Activated CD4-positive, alpha-beta memory T cell treated with anti-CD3 and anti-CD28 coated beads, Interleukin-2, amount 10 ng/mL, durations not matched to agents 7 days and 5 days (primary cell): ENCODE data around the gene MAP3K8. TPM values are rescaled to one million over a fixed set of nuclear protein-coding genes. Genes with fewer than 3 reads are reported as not detected.
"Not testable (repeated sequence)": the region's sequence is repeated elsewhere in the genome, so short reads cannot be mapped to it uniquely, and the experiment has no call there.

Source experiments
- CTCF ChIA-PET: fragments of 350-600 bp; sonication (Branson Sonifier 250); formaldehyde crosslinking; loops from one replicate; lab custom pipeline; 2021; ENCODE audit warnings: antibody characterized with exemption, inconsistent platforms; lab: Charles Lee
- POLR2A ChIA-PET: fragments of 350-600 bp; sonication (Branson Sonifier 250); formaldehyde crosslinking; loops from one replicate; lab custom pipeline; 2021; ENCODE audit warnings: antibody characterized with exemption; lab: Charles Lee
- DNase-seq: peaks from one replicate; pipeline ENCODE4 v3.0.0-alpha.2; 2020
- H3K27ac Mint-ChIP-seq: one replicate; pipeline ENCODE4 v1.8.0; 2021; ENCODE audit warnings: mild to moderate bottlenecking, mixed read lengths
- H3K27me3 Mint-ChIP-seq: one replicate; pipeline ENCODE4 v1.8.0; 2021; ENCODE audit warnings: mixed read lengths
- H3K36me3 Mint-ChIP-seq: one replicate; pipeline ENCODE4 v1.8.0; 2021; ENCODE audit warnings: low read depth, mixed read lengths
- H3K4me1 Mint-ChIP-seq: one replicate; pipeline ENCODE4 v1.8.0; 2021; ENCODE audit warnings: mixed read lengths
- H3K4me3 Mint-ChIP-seq: one replicate; pipeline ENCODE4 v1.8.0; 2021; ENCODE audit warnings: mild to moderate bottlenecking, mixed read lengths
- H3K9me3 Mint-ChIP-seq: one replicate; pipeline ENCODE4 v1.8.0; 2021; ENCODE audit warnings: mixed read lengths
- total RNA-seq, 2 experiments: library from RNA; stranded (reverse); gene quantifications; one replicate each; pipeline ENCODE4 v1.2.3, GENCODE V29; 2021

The MAP3K8 gene
- total RNA-seq, 2 experiments from 2014 or later = 39.5 to 40.3 TPM

DNA sequence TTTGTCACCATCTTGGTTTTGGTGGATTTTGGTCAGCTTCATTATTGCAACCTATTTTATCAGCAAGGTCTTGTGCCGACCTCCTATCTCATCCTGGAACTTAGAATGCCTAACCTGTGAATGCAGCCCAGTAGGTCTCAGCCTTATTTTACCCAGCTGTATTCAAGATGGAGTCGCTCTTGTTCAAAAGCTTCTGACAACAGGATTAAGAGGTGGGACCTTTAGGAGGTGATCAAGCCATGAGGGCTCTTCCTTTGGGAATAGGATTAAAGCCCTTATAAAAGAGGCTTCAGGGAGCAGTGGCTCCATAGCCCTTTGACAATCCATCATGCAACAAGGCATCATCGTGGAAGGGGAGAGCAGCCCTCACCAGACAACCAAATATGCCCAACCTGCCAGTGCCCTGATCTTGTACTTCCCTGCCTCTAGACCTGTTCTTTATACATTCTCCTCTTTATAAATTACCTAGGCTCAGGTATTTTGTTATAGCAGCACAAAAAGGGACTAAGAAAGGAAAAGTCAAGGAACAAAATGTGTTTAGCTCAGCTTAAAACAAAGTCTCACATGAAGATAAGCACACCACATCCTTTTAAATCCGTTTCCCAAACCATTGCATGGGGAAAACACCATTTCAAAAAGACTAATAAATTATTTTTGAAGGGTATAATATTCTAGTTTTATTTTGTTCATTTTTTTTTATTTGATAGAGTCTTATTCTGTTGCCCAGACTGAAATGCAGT lies 8.5 kb upstream of the MAP3K8 start:
- CTCF ChIA-PET = interaction anchor here (0.9 kb wide), 1 partner anchor 12 kb away, joined by 4 read pairs; no protein-coding TSS in a partner anchor

DNA sequence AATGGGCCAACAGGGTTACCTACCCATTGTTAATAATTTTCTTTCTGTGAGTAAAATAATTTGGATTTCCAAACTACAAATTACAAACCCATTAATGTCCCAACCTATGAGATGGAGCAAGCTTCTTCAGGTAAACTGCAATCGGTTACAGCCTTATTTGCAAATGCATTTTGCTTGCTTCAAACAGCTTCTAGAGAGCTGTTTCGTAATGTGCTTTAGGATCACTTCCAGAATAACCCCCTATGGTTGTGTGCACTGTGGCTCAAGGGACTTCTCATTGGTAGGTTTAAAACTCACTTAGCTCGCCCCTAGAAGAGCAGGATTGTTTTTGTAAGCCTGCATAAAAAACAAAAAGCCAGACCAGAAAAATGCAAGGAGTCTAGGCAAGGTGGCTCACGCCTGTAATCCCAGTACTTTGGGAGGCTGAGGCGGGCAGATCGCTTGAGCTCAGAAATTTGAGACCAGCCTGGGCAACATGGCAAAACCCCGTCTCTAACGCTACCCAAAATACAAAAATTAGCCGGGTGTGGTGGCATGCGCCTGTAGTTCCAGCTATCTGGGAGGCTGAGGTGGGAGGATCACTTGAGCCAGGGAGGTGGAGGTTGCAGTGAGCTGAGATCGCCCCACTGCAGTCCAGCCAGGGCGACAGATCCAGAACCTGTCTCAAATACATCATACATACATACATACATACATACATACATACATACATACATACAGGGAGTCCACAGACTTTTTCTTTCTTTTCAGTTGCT lies 3.3 kb upstream of the MAP3K8 start:
- peak overlapping the region; percentile 62 for H3K27ac Mint-ChIP-seq

More for the DNA sequence above, 8.5 kb upstream of the MAP3K8 start:
- no peak for DNase-seq
- POLR2A ChIA-PET = no interaction called here
- Mint-ChIP-seq H3K36me3 (no peaks in the 10 kb centered on the region), H3K4me1 (peaks cover 44% of the 10 kb centered on the region), H3K27me3 (no peaks in the 10 kb centered on the region), H3K4me3 (no peak overlapping the region), H3K9me3 (no peaks in the 10 kb centered on the region), H3K27ac (no peak overlapping the region)

DNA sequence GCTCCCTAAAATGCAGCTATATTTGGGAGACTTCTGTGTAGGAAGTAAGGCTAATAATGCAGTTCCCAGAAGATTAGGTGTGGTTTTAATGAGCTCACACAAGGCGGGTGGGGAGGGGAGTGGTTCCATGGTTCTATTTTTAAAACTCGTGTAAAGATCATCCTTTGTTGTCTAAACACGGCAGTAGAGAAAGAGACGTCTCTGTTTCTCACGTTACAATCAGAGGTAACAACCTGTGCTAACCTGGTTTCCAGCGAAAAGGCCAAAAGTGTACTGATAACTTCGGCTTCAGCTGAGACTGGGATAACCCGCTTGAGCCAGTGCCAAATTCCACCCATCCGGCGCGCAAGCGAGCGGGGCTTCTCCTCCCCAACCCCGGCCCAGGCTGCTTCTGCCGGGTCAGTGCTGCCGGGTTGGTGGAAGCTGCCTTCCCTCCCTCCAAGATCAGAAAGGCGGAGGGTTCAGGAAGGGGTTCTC lies 2.5 kb upstream of the MAP3K8 start:
- H3K4me1 Mint-ChIP-seq = peaks cover 53% of the 10 kb centered on the region
- no peak for DNase-seq
- POLR2A ChIA-PET = interaction anchor here (6.8 to 10.5 kb wide), 2 partner anchors 12 to 99 kb away, joined by 68 to 106 read pairs; no protein-coding TSS in a partner anchor
- peak overlapping the region; percentile 26 for H3K4me3 Mint-ChIP-seq
- H3K9me3 Mint-ChIP-seq = no peaks in the 10 kb centered on the region
- peaks cover 22% of the 10 kb centered on the region for H3K36me3 Mint-ChIP-seq
- H3K27ac Mint-ChIP-seq = peak overlapping the region; percentile 62
- no peaks in the 10 kb centered on the region for H3K27me3 Mint-ChIP-seq
- CTCF ChIA-PET = interaction anchor here (0.9 to 3.1 kb wide), 4 partner anchors 11 to 160 kb away, joined by 3 to 11 read pairs (median 6); no protein-coding TSS in a partner anchor

More for the DNA sequence above, 3.3 kb upstream of the MAP3K8 start:
- ChIA-PET CTCF (interaction anchor here (0.6 to 3.1 kb wide), 7 partner anchors 11 to 160 kb away, joined by 3 to 11 read pairs (median 4); no protein-coding TSS in a partner anchor), POLR2A (interaction anchor here (1.2 to 10.5 kb wide), 3 partner anchors 11 to 100 kb away, joined by 3 to 106 read pairs (median 68); no protein-coding TSS in a partner anchor)
- Mint-ChIP-seq H3K36me3 (peaks cover 19% of the 10 kb centered on the region), H3K27me3 (no peaks in the 10 kb centered on the region), H3K9me3 (no peaks in the 10 kb centered on the region), H3K4me1 (peaks cover 49% of the 10 kb centered on the region), H3K4me3 (peak overlapping the region; percentile 26)
- DNase-seq = no peak

- H3K4me1 Mint-ChIP-seq = peaks cover 54% of the 10 kb centered on the region
- DNase-seq = no peak
- H3K36me3 Mint-ChIP-seq = peaks cover 34% of the 10 kb centered on the region
- CTCF ChIA-PET = interaction anchor here (0.6 to 7.2 kb wide), 4 partner anchors 12 to 99 kb away, joined by 3 to 67 read pairs (median 5); no protein-coding TSS in a partner anchor
- peak overlapping the region; percentile 85 for H3K4me3 Mint-ChIP-seq
- no peaks in the 10 kb centered on the region for H3K9me3 Mint-ChIP-seq
- POLR2A ChIA-PET = interaction anchor here (1.1 to 10.5 kb wide), 5 partner anchors 13 to 98 kb away, joined by 3 to 106 read pairs (median 44); no protein-coding TSS in a partner anchor
- H3K27me3 Mint-ChIP-seq = no peaks in the 10 kb centered on the region
- peak overlapping the region; percentile 84 for H3K27ac Mint-ChIP-seq
Observed at GRCh38 chr10:30432622-30433305, 1.2 kb upstream of the MAP3K8 start.

DNA sequence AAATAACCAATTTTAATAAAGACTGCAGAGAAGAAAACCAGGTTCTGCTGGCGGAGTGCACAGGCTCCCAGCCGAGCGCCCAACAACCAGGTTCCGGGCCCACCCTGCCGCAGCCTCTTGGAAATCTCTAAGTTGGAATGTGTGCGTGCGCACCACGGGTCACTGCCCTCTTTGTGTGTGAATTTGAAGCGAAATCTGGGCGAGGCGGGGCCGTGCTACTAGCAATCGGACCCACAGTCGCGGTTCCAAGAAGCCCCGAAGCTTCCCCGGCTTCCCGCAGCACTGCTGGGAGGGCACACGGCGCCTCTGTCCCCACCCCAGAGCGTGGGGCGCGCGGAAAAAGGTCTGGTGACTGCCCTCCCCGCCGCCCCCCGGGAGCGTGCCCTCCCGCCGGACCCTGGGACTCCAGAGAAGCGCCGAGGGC lies 666 bp upstream of the MAP3K8 start:
- Mint-ChIP-seq H3K27me3 (no peaks in the 10 kb centered on the region), H3K36me3 (peaks cover 39% of the 10 kb centered on the region), H3K4me1 (peaks cover 54% of the 10 kb centered on the region), H3K4me3 (peak overlapping the region; percentile 85), H3K9me3 (no peaks in the 10 kb centered on the region), H3K27ac (peak overlapping the region; percentile 84)
- ChIA-PET CTCF (interaction anchor here (0.6 to 7.2 kb wide), 5 partner anchors 13 to 158 kb away, joined by 3 to 67 read pairs (median 4); no protein-coding TSS in a partner anchor), POLR2A (interaction anchor here (1.1 to 10.5 kb wide), 7 partner anchors 14 to 103 kb away, joined by 3 to 106 read pairs (median 6); no protein-coding TSS in a partner anchor)
- peak; percentile 63 for DNase-seq

GRCh38 chr10:30434273-30435072 lies 489 bp downstream of the MAP3K8 start:
- H3K27ac Mint-ChIP-seq = peak overlapping the region; percentile 76
- H3K9me3 Mint-ChIP-seq = no peaks in the 10 kb centered on the region
- peak overlapping the region; percentile 85 for H3K4me3 Mint-ChIP-seq

GRCh38 chr10:30435073-30435422 lies 1.1 kb downstream of the MAP3K8 start:
- peak overlapping the region; percentile 76 for H3K27ac Mint-ChIP-seq
- ChIA-PET CTCF (interaction anchor here (7.2 kb wide), 1 partner anchor 97 kb away, joined by 67 read pairs; no protein-coding TSS in a partner anchor), POLR2A (interaction anchor here (0.6 to 10.5 kb wide), 6 partner anchors 11 to 1944 kb away, joined by 3 to 106 read pairs (median 24); no protein-coding TSS in a partner anchor)
- no peaks in the 10 kb centered on the region for H3K27me3 Mint-ChIP-seq
- no peak for DNase-seq
- peak overlapping the region; percentile 85 for H3K4me3 Mint-ChIP-seq
- H3K4me1 Mint-ChIP-seq = peaks cover 62% of the 10 kb centered on the region
- peaks cover 55% of the 10 kb centered on the region for H3K36me3 Mint-ChIP-seq
- H3K9me3 Mint-ChIP-seq = no peaks in the 10 kb centered on the region

More at GRCh38 chr10:30434273-30435072, 489 bp downstream of the MAP3K8 start:
- POLR2A ChIA-PET = interaction anchor here (0.6 to 10.5 kb wide), 9 partner anchors 12 to 1945 kb away, joined by 3 to 106 read pairs (median 4); no protein-coding TSS in a partner anchor
- H3K27me3 Mint-ChIP-seq = no peaks in the 10 kb centered on the region
- H3K4me1 Mint-ChIP-seq = peaks cover 57% of the 10 kb centered on the region
- CTCF ChIA-PET = interaction anchor here (1.1 to 7.2 kb wide), 2 partner anchors 97 to 157 kb away, joined by 3 to 67 read pairs; no protein-coding TSS in a partner anchor
- H3K36me3 Mint-ChIP-seq = peaks cover 49% of the 10 kb centered on the region
- peak; percentile 75 for DNase-seq

- peak overlapping the region; percentile 96 for H3K27ac Mint-ChIP-seq
- H3K27me3 Mint-ChIP-seq, DNase-seq, H3K9me3 Mint-ChIP-seq: not testable (repeated sequence)
- ChIA-PET POLR2A (interaction anchor here (1.3 to 10.5 kb wide), 5 partner anchors 10 to 95 kb away, joined by 4 to 106 read pairs (median 44); no protein-coding TSS in a partner anchor), CTCF (interaction anchor here (1.3 to 7.2 kb wide), 3 partner anchors 17 to 96 kb away, joined by 4 to 67 read pairs (median 5); no protein-coding TSS in a partner anchor)
- peaks cover 58% of the 10 kb centered on the region for H3K36me3 Mint-ChIP-seq
- peaks cover 64% of the 10 kb centered on the region for H3K4me1 Mint-ChIP-seq
- H3K4me3 Mint-ChIP-seq = peak overlapping the region; percentile 85
Observed at GRCh38 chr10:30435499-30436167, 1.6 kb downstream of the MAP3K8 start.

GRCh38 chr10:30436191-30436611 lies 2.2 kb downstream of the MAP3K8 start:
- Mint-ChIP-seq H3K27ac (peak overlapping the region; percentile 96), H3K4me1 (peaks cover 61% of the 10 kb centered on the region), H3K9me3 (no peaks in the 10 kb centered on the region), H3K36me3 (peaks cover 58% of the 10 kb centered on the region), H3K4me3 (peak overlapping the region; percentile 85), H3K27me3 (no peaks in the 10 kb centered on the region)
- ChIA-PET POLR2A (interaction anchor here (0.7 to 10.5 kb wide), 12 partner anchors 9 to 301 kb away, joined by 3 to 106 read pairs (median 8); no protein-coding TSS in a partner anchor), CTCF (interaction anchor here (1.3 to 7.2 kb wide), 3 partner anchors 17 to 95 kb away, joined by 4 to 67 read pairs (median 5); no protein-coding TSS in a partner anchor)
- no peak for DNase-seq

DNA sequence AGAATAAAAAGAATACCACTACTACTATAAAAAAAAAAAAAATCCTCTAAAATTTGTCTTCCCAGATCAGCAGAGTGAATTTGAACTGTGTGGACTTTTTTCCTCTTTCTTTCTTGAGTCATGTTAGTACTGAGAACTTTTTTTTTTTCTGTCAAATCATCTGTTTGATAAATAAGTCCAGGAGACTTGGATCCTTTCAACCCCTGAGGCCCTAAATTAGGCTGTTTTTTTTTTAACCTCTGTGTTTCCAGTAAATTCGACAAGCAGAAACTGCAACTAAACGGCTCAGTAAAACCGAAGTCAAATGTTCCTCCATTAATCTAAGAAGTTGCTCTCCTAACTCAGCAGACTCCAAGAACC lies 2.7 kb downstream of the MAP3K8 start:
- Mint-ChIP-seq H3K36me3 (peaks cover 58% of the 10 kb centered on the region), H3K27ac (peak overlapping the region; percentile 96), H3K4me3 (peak overlapping the region; percentile 85), H3K4me1 (peaks cover 58% of the 10 kb centered on the region), H3K9me3 (no peaks in the 10 kb centered on the region), H3K27me3 (no peaks in the 10 kb centered on the region)
- POLR2A ChIA-PET = interaction anchor here (0.6 to 10.5 kb wide), 22 partner anchors 9 to 881 kb away, joined by 3 to 106 read pairs (median 6); no protein-coding TSS in a partner anchor
- DNase-seq = no peak
- CTCF ChIA-PET = interaction anchor here (0.7 to 7.2 kb wide), 11 partner anchors 18 to 264 kb away, joined by 3 to 67 read pairs (median 7); no protein-coding TSS in a partner anchor
